HepG2 (cell line): ENCODE data around the gene EPHA10. TPM values are rescaled to one million over a fixed set of nuclear protein-coding genes. Genes with fewer than 3 reads are reported as not detected.
A peak's percentile ranks its signal among the peaks of the same experiment; 100 is the strongest.

ENCODE experiments used
- CCAR2 ChIP-seq: fragments of 200-400 bp; formaldehyde crosslinking; optimal IDR thresholded peaks from 2 replicates; pipeline ENCODE3; 2018; ENCODE audit warnings: low read depth, mild to moderate bottlenecking, low read length, moderate library complexity
- CENPX ChIP-seq: sonication (generic); formaldehyde crosslinking; IDR thresholded peaks from 2 replicates; pipeline ENCODE4 v1.9.0; 2021; ENCODE audit warnings: mild to moderate bottlenecking, missing genetic modification reagents, moderate library complexity
- DNMT3B ChIP-seq: conservative IDR thresholded peaks from 2 replicates; pipeline ENCODE4 v1.6.1; 2016; ENCODE audit warnings: missing biosample characterization, control low read depth
- NR1H2 ChIP-seq: sonication (generic); formaldehyde crosslinking; IDR thresholded peaks from 2 replicates; pipeline ENCODE4 v1.8.1; 2022; ENCODE audit warnings: low read depth, missing genetic modification reagents, borderline replicate concordance
- NRL ChIP-seq: sonication (generic); formaldehyde crosslinking; IDR thresholded peaks from 2 replicates; pipeline ENCODE4 v1.5.0; 2020; ENCODE audit warnings: missing genetic modification reagents, mild to moderate bottlenecking, moderate library complexity, borderline replicate concordance
- PHB2 ChIP-seq: fragments of 450-650 bp; IDR thresholded peaks from 2 replicates; pipeline ENCODE4 v1.6.1; 2018; ENCODE audit not compliant: partially characterized antibody
- PHF8 ChIP-seq: sonication (generic); formaldehyde crosslinking; IDR thresholded peaks from 2 replicates; pipeline ENCODE4 v1.5.0; 2020; ENCODE audit warnings: missing genetic modification reagents
- PLRG1 ChIP-seq: fragments of 450-650 bp; conservative IDR thresholded peaks from 2 replicates; pipeline ENCODE4 v1.6.1; 2016
- POLR2G ChIP-seq: fragments of 200-400 bp; formaldehyde crosslinking; IDR thresholded peaks from 2 replicates; pipeline ENCODE4 v1.6.1; 2018; ENCODE audit warnings: mild to moderate bottlenecking, low read depth, low read length, moderate library complexity
- STAG1 ChIP-seq: sonication (generic); formaldehyde crosslinking; IDR thresholded peaks from 2 replicates; pipeline ENCODE4 v1.4.0; 2020; ENCODE audit warnings: missing genetic modification reagents
- XRCC5 ChIP-seq: fragments of 200-400 bp; formaldehyde crosslinking; optimal IDR thresholded peaks from 2 replicates; pipeline ENCODE3; 2017; ENCODE audit warnings: mild to moderate bottlenecking, low read length
- ZBTB42 ChIP-seq: sonication (generic); formaldehyde crosslinking; IDR thresholded peaks from 2 replicates; pipeline ENCODE4 v1.5.0; 2020; ENCODE audit warnings: mild to moderate bottlenecking, missing genetic modification reagents
- ZNF136 ChIP-seq: sonication (generic); formaldehyde crosslinking; IDR thresholded peaks from 2 replicates; pipeline ENCODE4 v1.8.1; 2022; ENCODE audit warnings: low read depth, mild to moderate bottlenecking, moderate library complexity, missing genetic modification reagents
- ZNF17 ChIP-seq: sonication (generic); formaldehyde crosslinking; IDR thresholded peaks from 2 replicates; pipeline ENCODE4 v1.5.0; 2020; ENCODE audit warnings: mild to moderate bottlenecking, missing genetic modification reagents
- ZNF530 ChIP-seq: sonication (generic); formaldehyde crosslinking; IDR thresholded peaks from 2 replicates; pipeline ENCODE4 v1.5.0; 2020; ENCODE audit warnings: low read depth, mild to moderate bottlenecking, missing genetic modification reagents
- ZNF552 ChIP-seq: sonication (generic); formaldehyde crosslinking; IDR thresholded peaks from 2 replicates; pipeline ENCODE4 v1.9.0; 2022; ENCODE audit warnings: missing genetic modification reagents, mild to moderate bottlenecking, borderline replicate concordance
- polyA plus RNA-seq, 8 experiments: library from polyadenylated mRNA; depleted of rRNA in 3 of 8; stranded (reverse) in 7 of 8; unstranded in 1 of 8; fragments of >200 nt; fragmentation: Illumina TruSeq in 4 of 8; extraction: Trizol in 4 of 8; gene quantifications; 2 replicates each; pipeline versions ENCODE4 v1.2.1 to v1.2.3, GENCODE V29; 2011 to 2016; ENCODE audit warnings: low read depth in 4 of 8, missing spikeins in 1 of 8, mixed read lengths in 1 of 8; ENCODE audit not compliant: insufficient read depth in 1 of 8
- total RNA-seq, 5 experiments: library from RNA; depleted of rRNA; stranded (reverse); fragments of >200 nt; fragmentation: Illumina TruSeq; extraction: Trizol; gene quantifications; 2 replicates each; pipeline ENCODE4 v1.2.3, GENCODE V29; 2016; ENCODE audit warnings: low read depth in 1 of 5
- TF ChIP-seq, protein P1 (sequence below): sonication (generic); formaldehyde crosslinking; IDR thresholded peaks from 2 replicates; pipeline ENCODE4 v1.4.0; 2020; ENCODE audit warnings: missing genetic modification reagents, borderline replicate concordance
- TF ChIP-seq, protein P2 (sequence below): sonication (generic); formaldehyde crosslinking; IDR thresholded peaks from 2 replicates; pipeline ENCODE4 v1.5.0; 2020; ENCODE audit warnings: mild to moderate bottlenecking, missing genetic modification reagents
- TF ChIP-seq, protein P3 (sequence below), 2 experiments: sonication (generic) in 1 of 2; formaldehyde crosslinking in 1 of 2; IDR thresholded peaks; 2 replicates each; pipeline versions ENCODE4 v1.5.1 to v1.6.1; 2011 to 2020; ENCODE audit warnings: borderline replicate concordance in 1 of 2, low read depth in 1 of 2, low read length in 1 of 2, mild to moderate bottlenecking in 1 of 2, missing genetic modification reagents in 1 of 2, moderate library complexity in 1 of 2
- TF ChIP-seq, protein P4 (sequence below), 2 experiments: fragments of 450-650 bp in 1 of 2; sonication (generic) in 1 of 2; formaldehyde crosslinking; IDR thresholded peaks; 2 replicates each; pipeline versions ENCODE4 v1.5.0 to v1.8.0; 2020 to 2022; ENCODE audit warnings: mild to moderate bottlenecking in 1 of 2, missing genetic modification reagents in 1 of 2

The EPHA10 gene
- total and polyA plus RNA-seq, 2 of the 13 experiments (the other 11 are each of a cell fraction or from before 2014, with no cell fraction given): 0.11 to 0.58 TPM

DNA sequence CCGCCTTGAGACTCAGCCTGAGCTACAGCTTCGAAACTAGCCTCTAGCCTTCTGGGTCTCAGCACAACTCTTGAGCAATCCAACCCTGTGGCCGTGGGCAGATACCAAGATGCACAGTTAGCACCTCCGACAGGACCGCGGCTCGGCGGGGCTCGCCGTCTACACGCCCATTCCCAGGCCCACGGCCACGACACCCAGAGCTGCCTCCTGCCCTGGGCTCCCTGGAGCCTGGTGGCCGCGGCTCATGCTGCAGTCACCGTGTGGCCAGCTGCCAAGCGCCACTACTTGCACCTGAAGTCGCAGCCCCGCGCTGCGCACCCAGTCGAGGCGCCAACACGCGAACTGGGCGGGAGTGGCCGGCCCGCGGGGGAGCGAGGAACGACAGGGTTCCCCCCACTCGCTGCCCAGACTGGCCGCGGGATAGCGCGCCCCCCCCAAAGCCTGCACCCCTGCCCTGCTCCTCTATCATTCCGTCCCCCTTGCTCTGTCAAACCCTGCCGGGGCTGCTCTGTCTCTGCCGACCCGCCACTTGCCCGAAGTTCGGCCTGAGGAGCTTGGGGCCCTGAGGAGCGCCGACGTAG is 73.3 kb downstream of the EPHA10 start (continued):
- TF ChIP-seq, protein P1, sequence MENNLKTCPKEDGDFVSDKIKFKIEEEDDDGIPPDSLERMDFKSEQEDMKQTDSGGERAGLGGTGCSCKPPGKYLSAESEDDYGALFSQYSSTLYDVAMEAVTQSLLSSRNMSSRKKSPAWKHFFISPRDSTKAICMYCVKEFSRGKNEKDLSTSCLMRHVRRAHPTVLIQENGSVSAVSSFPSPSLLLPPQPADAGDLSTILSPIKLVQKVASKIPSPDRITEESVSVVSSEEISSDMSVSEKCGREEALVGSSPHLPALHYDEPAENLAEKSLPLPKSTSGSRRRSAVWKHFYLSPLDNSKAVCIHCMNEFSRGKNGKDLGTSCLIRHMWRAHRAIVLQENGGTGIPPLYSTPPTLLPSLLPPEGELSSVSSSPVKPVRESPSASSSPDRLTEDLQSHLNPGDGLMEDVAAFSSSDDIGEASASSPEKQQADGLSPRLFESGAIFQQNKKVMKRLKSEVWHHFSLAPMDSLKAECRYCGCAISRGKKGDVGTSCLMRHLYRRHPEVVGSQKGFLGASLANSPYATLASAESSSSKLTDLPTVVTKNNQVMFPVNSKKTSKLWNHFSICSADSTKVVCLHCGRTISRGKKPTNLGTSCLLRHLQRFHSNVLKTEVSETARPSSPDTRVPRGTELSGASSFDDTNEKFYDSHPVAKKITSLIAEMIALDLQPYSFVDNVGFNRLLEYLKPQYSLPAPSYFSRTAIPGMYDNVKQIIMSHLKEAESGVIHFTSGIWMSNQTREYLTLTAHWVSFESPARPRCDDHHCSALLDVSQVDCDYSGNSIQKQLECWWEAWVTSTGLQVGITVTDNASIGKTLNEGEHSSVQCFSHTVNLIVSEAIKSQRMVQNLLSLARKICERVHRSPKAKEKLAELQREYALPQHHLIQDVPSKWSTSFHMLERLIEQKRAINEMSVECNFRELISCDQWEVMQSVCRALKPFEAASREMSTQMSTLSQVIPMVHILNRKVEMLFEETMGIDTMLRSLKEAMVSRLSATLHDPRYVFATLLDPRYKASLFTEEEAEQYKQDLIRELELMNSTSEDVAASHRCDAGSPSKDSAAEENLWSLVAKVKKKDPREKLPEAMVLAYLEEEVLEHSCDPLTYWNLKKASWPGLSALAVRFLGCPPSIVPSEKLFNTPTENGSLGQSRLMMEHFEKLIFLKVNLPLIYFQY (CRISPR knock-in tag): no peak; the same call in 1 of the 2 replicates
- TF ChIP-seq STAG1 (CRISPR knock-in tag): no peak
- no peak for TF ChIP-seq ZNF136 (CRISPR knock-in tag)
- no peak for TF ChIP-seq ZNF17 (CRISPR knock-in tag)
- TF ChIP-seq, protein P2, sequence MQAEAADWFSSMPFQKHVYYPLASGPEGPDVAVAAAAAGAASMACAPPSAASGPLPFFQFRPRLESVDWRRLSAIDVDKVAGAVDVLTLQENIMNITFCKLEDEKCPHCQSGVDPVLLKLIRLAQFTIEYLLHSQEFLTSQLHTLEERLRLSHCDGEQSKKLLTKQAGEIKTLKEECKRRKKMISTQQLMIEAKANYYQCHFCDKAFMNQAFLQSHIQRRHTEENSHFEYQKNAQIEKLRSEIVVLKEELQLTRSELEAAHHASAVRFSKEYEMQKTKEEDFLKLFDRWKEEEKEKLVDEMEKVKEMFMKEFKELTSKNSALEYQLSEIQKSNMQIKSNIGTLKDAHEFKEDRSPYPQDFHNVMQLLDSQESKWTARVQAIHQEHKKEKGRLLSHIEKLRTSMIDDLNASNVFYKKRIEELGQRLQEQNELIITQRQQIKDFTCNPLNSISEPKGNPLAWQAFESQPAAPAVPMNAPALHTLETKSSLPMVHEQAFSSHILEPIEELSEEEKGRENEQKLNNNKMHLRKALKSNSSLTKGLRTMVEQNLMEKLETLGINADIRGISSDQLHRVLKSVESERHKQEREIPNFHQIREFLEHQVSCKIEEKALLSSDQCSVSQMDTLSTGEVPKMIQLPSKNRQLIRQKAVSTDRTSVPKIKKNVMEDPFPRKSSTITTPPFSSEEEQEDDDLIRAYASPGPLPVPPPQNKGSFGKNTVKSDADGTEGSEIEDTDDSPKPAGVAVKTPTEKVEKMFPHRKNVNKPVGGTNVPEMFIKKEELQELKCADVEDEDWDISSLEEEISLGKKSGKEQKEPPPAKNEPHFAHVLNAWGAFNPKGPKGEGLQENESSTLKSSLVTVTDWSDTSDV (CRISPR knock-in tag): 0 out of 2 replicates have a peak, but pooled peaks have one; percentile 32
- TF ChIP-seq ZNF530 (CRISPR knock-in tag): no peak
- no peak for TF ChIP-seq PHB2
- TF ChIP-seq PLRG1: no peak
- TF ChIP-seq NR1H2 (CRISPR knock-in tag): peak; percentile 85; the same call in 1 of the 2 replicates
- TF ChIP-seq DNMT3B (CRISPR knock-in tag): no peak
- TF ChIP-seq ZNF552 (CRISPR knock-in tag): peak; percentile 62; the same call in 1 of the 2 replicates
- TF ChIP-seq, protein P3, sequence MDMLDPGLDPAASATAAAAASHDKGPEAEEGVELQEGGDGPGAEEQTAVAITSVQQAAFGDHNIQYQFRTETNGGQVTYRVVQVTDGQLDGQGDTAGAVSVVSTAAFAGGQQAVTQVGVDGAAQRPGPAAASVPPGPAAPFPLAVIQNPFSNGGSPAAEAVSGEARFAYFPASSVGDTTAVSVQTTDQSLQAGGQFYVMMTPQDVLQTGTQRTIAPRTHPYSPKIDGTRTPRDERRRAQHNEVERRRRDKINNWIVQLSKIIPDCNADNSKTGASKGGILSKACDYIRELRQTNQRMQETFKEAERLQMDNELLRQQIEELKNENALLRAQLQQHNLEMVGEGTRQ (IDR thresholded peaks at IDR 0.05; ENCODE audit: low read depth, low read length): no peak
- TF ChIP-seq, protein P3 (CRISPR knock-in tag; IDR thresholded peaks at IDR 0.05; ENCODE audit: borderline replicate concordance): no peak
- TF ChIP-seq CENPX (CRISPR knock-in tag): no peak
- peak; percentile 26; the same call in 1 of the 2 replicates for TF ChIP-seq PHF8 (CRISPR knock-in tag)
- peak; percentile 79; the same call in 1 of the 2 replicates for TF ChIP-seq ZBTB42 (CRISPR knock-in tag)
- no peak for TF ChIP-seq POLR2G
- no peak for TF ChIP-seq CCAR2
- TF ChIP-seq XRCC5: no peak
- TF ChIP-seq NRL: peak; percentile 50; the same call in 1 of the 2 replicates
- TF ChIP-seq, protein P4, sequence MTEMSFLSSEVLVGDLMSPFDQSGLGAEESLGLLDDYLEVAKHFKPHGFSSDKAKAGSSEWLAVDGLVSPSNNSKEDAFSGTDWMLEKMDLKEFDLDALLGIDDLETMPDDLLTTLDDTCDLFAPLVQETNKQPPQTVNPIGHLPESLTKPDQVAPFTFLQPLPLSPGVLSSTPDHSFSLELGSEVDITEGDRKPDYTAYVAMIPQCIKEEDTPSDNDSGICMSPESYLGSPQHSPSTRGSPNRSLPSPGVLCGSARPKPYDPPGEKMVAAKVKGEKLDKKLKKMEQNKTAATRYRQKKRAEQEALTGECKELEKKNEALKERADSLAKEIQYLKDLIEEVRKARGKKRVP (CRISPR knock-in tag; IDR thresholded peaks at IDR 0.05): no peak
